ENCODE results near the gene PIGS. TPM values are rescaled to one million over a fixed set of nuclear protein-coding genes. Genes with fewer than 3 reads are reported as not detected.
"Not testable (repeated sequence)": the region's sequence is repeated elsewhere in the genome, so short reads cannot be mapped to it uniquely, and the experiment has no call there.

The PIGS gene
- total RNA-seq, 1 donor from 2014 or later, result 65.9 TPM

GRCh38 chr17:28578246-28579195 lies 7.2 kb upstream of the PIGS start:
- DNase-seq, result no peak

- no peak for DNase-seq
Observed at GRCh38 chr17:28577466-28577824, 6.1 kb upstream of the PIGS start.

GRCh38 chr17:28576758-28577465 lies 5.6 kb upstream of the PIGS start, which contains the start of gene ALDOC:
TSS of gene ALDOC (minus strand) at chr17:28576895. CDS start at chr17:28575532, 1,363 bp downstream.
- peak; percentile 92 for DNase-seq

- not testable (repeated sequence) for DNase-seq
Observed at GRCh38 chr17:28576016-28576415, 4.7 kb upstream of the PIGS start.

- DNase-seq, result no peak
Observed at GRCh38 chr17:28575126-28575795, 3.9 kb upstream of the PIGS start.

- no peak for DNase-seq
Observed at GRCh38 chr17:28574526-28574925, 3.2 kb upstream of the PIGS start.

- no peak for DNase-seq
Observed at GRCh38 chr17:28573966-28574480, 2.7 kb upstream of the PIGS start.

- DNase-seq, result no peak
Observed at GRCh38 chr17:28573521-28573920, 2.2 kb upstream of the PIGS start.

GRCh38 chr17:28573040-28573380 lies 1.7 kb upstream of the PIGS start:
- DNase-seq, result no peak

GRCh38 chr17:28572259-28573039 lies 1.1 kb upstream of the PIGS start:
- no peak for DNase-seq

GRCh38 chr17:28570716-28571360 lies 486 bp downstream of the PIGS start:
- peak; percentile 40 for DNase-seq

- DNase-seq, result no peak
Observed at GRCh38 chr17:28569446-28569845, 1.9 kb downstream of the PIGS start.

- no peak for DNase-seq
Observed at GRCh38 chr17:28567604-28568003, 3.7 kb downstream of the PIGS start.

GRCh38 chr17:28563475-28563874 lies 7.8 kb downstream of the PIGS start:
- peak; percentile 48 for DNase-seq

- DNase-seq, result no peak
Observed at GRCh38 chr17:28555022-28555421, 16.3 kb downstream of the PIGS start.

- DNase-seq, result no peak
Observed at GRCh38 chr17:28554565-28554964, 16.8 kb downstream of the PIGS start.

GRCh38 chr17:28553000-28553505 lies 18.3 kb downstream of the PIGS start:
- DNase-seq, result no peak

GRCh38 chr17:28552176-28552999 lies 18.9 kb downstream of the PIGS start, which contains the start of gene UNC119:
TSS of gene UNC119 (minus strand) at chr17:28552624. CDS start at chr17:28552557, 67 bp downstream.
- peak; percentile 69 for DNase-seq

- peak; percentile 35 for DNase-seq
Observed at GRCh38 chr17:28551421-28552175, 19.7 kb downstream of the PIGS start.

GRCh38 chr17:28550858-28551257 lies 20.5 kb downstream of the PIGS start:
- no peak for DNase-seq
